ENCODE measurements around the gene TP53INP2.

DNA sequence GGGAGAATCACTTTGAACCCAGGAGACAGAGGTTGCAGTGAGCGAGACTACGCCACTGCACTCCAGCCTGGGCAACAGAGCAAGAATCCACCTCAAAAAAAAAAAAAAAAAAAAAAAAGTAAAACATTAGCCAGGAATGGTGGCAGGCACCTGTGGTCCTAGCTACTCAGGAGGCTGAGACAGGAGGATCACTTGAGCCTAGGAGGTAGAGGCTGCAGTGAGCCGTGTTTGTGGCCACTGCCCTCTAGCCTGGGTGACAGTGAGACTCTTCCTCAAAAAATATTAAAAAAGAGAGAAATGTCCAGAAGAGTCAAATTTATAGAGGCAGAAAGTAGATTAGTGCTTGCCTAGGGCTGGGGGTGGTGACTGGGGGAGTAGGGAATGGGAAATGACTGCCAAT, 20.5 kb upstream of the TP53INP2 start:
- TF ChIP-seq CTCF (IDR thresholded peaks at IDR 0.05), result no peak
- no peak for TF ChIP-seq EZH2 (IDR thresholded peaks at IDR 0.05; ENCODE audit: borderline replicate concordance, insufficient read depth, low read depth, low read length, poor library complexity, severe bottlenecking)
